A673 (cell line): ENCODE measurements around the gene SERPINB11. TPM values are rescaled to one million over a fixed set of nuclear protein-coding genes. Genes with fewer than 3 reads are reported as not detected.

Experiments
- BruUV-seq: library from RNA; stranded (reverse); fragments of 400-500 nt; replicated peaks from 2 replicates; lab custom pipeline; 2021; lab: Mats Ljungman, UMichigan
- CTCF ChIA-PET: fragments of 300-600 bp; sonication (Branson Sonifier 250); formaldehyde crosslinking; loops from one replicate; lab custom pipeline; 2022; ENCODE audit warnings: antibody characterized with exemption; lab: Charles Lee
- POLR2A ChIA-PET: fragments of 300-600 bp; sonication (Branson Sonifier 250); formaldehyde crosslinking; loops from one replicate; lab custom pipeline; 2022; ENCODE audit warnings: antibody characterized with exemption; ENCODE audit not compliant: low non-redundant PET; lab: Charles Lee
- DNase-seq: peaks from one replicate; pipeline ENCODE4 v3.0.0-alpha.2; 2015; ENCODE audit warnings: low spot score
- H3K27ac ChIP-seq: fragments of 200-600 bp; sonication (generic); 2 replicates; pipeline ENCODE4 v1.5.1; 2016; ENCODE audit warnings: mixed run types, low read depth, mild to moderate bottlenecking, mixed read lengths, antibody characterized with exemption, low read length; ENCODE audit not compliant: poor library complexity, severe bottlenecking
- H3K27me3 ChIP-seq: fragments of 200-600 bp; sonication (generic); replicated peaks from 2 replicates; pipeline ENCODE4 v1.6.1; 2017; ENCODE audit warnings: mixed run types, low read depth, mild to moderate bottlenecking, mixed read lengths, antibody characterized with exemption, low read length; ENCODE audit not compliant: insufficient read depth, poor library complexity
- H3K36me3 ChIP-seq: fragments of 200-600 bp; sonication (generic); 2 replicates; pipeline ENCODE4 v1.6.1; 2016; ENCODE audit warnings: mixed run types, mild to moderate bottlenecking, mixed read lengths, antibody characterized with exemption, low read length; ENCODE audit not compliant: insufficient read depth, poor library complexity, severe bottlenecking
- H3K4me1 ChIP-seq: fragments of 200-600 bp; sonication (generic); 2 replicates; pipeline ENCODE4 v1.6.1; 2017; ENCODE audit warnings: mixed run types, mild to moderate bottlenecking, mixed read lengths, antibody characterized with exemption, low read length; ENCODE audit not compliant: insufficient read depth, poor library complexity, severe bottlenecking
- H3K4me3 ChIP-seq: fragments of 200-600 bp; sonication (generic); 2 replicates; pipeline ENCODE4 v1.5.1; 2016; ENCODE audit warnings: low read depth, mixed run types, mild to moderate bottlenecking, mixed read lengths, low read length; ENCODE audit not compliant: poor library complexity, severe bottlenecking
- H3K9me3 ChIP-seq: fragments of 200-600 bp; sonication (generic); 2 replicates; pipeline ENCODE4 v1.6.1; 2016; ENCODE audit warnings: mixed run types, low read depth, mild to moderate bottlenecking, mixed read lengths, antibody characterized with exemption, low read length; ENCODE audit not compliant: poor library complexity, severe bottlenecking
- EZH2 ChIP-seq: fragments of 200-600 bp; sonication (generic); IDR thresholded peaks from 2 replicates; pipeline ENCODE4 v1.6.1; 2017; ENCODE audit warnings: borderline replicate concordance, low read depth, mild to moderate bottlenecking, mixed read lengths, antibody characterized with exemption, low read length; ENCODE audit not compliant: poor library complexity, severe bottlenecking
- intact Hi-C: fragments of 100-400 bp; cut with micrococcal nuclease; formaldehyde crosslinking; loops from one replicate; pipeline ENCODE4 v1.10.0; 2022; ENCODE audit not compliant: unreplicated experiment
- total RNA-seq: library from RNA; stranded (reverse); gene quantifications from 2 replicates; pipeline ENCODE4 v1.2.3, GENCODE V29; 2021
- TF ChIP-seq, protein P1 (sequence below): fragments of 300-800, 200-600 bp; sonication (generic); conservative IDR thresholded peaks from 2 replicates; pipeline ENCODE4 v1.5.1; 2017; ENCODE audit warnings: low read depth, mild to moderate bottlenecking, antibody characterized with exemption, low read length, moderate library complexity, mixed read lengths

The SERPINB11 gene
- total RNA-seq, 1 experiment from 2014 or later: not detected

DNA sequence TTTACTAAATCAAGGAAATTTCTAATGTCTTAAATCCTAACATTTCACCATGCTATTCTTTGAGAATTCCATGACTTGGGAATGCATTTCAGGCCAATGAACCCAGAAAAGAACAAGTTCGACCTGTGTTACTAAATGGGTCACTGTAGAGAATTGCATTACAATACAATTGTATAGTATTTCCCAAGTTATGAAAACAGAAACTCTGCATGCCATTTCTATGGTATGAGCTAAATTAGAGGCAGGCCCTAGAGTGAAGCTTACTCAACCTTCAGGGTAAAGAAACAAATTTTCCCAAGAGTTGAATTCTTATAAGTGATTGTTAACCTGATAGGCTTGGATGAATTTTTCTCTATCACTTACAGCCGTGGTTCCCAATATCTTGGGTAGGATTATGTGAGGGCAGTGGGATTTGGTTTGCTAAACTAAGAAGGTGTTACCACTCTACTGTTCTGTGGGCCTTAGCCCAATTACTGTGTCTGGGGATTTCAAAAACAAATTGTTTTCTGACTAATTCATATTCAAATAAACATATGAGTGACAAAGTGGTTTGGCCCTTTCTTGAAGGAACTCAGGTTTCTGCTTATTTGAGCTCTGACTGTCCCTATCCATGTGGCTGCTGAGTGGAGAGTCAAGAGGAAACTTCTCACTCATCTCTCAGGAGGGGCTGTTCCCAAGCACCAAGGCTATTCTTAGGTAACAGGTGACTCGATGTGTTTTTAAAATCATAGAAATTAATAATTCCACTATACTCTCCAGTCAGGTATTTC lies 61.3 kb downstream of the SERPINB11 start:
- H3K27me3 ChIP-seq: no peaks in the 10 kb centered on the region
- no peak overlapping the region for H3K27ac ChIP-seq
- DNase-seq: no peak
- peaks cover 5% of the 10 kb centered on the region for H3K9me3 ChIP-seq
- intact Hi-C loops: no loop called here
- POLR2A ChIA-PET: no interaction called here
- H3K4me3 ChIP-seq: no peak overlapping the region
- no peaks in the 10 kb centered on the region for H3K36me3 ChIP-seq
- no peaks in the 10 kb centered on the region for H3K4me1 ChIP-seq
- TF ChIP-seq, protein P1, sequence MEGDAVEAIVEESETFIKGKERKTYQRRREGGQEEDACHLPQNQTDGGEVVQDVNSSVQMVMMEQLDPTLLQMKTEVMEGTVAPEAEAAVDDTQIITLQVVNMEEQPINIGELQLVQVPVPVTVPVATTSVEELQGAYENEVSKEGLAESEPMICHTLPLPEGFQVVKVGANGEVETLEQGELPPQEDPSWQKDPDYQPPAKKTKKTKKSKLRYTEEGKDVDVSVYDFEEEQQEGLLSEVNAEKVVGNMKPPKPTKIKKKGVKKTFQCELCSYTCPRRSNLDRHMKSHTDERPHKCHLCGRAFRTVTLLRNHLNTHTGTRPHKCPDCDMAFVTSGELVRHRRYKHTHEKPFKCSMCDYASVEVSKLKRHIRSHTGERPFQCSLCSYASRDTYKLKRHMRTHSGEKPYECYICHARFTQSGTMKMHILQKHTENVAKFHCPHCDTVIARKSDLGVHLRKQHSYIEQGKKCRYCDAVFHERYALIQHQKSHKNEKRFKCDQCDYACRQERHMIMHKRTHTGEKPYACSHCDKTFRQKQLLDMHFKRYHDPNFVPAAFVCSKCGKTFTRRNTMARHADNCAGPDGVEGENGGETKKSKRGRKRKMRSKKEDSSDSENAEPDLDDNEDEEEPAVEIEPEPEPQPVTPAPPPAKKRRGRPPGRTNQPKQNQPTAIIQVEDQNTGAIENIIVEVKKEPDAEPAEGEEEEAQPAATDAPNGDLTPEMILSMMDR: no peak
- TF ChIP-seq EZH2: no peak
- no TSS peak for BruUV-seq
- CTCF ChIA-PET: interaction anchor here (0.6 kb wide), 1 partner anchor 63 kb away, joined by 3 read pairs; no protein-coding TSS in a partner anchor

DNA sequence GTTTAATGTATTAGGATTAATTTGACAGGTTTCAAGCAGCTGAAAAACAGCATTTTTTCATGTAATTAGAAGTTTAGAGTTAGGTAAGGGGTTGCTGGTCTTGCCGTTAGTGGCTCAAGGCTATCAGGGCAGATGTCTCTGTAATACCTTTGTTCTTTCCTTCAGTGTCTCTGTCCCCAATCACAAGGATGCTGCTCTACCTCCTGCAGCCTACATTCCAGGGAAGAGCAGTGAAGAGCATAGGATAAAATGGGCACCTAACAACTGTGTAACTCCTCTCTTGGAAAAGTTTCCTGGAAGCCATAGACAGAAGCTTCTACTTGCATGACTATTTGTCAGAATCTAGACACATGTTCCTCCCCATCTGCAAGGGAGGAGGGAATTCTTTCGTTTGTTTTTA lies 63.1 kb downstream of the SERPINB11 start:
- BruUV-seq: no TSS peak
- POLR2A ChIA-PET: interaction anchor here (0.7 kb wide), 1 partner anchor 15 kb away, joined by 3 read pairs; no protein-coding TSS in a partner anchor

More for the DNA sequence above, 63.1 kb downstream of the SERPINB11 start:
- Histone ChIP-seq H3K27me3 (no peaks in the 10 kb centered on the region), H3K9me3 (no peaks in the 10 kb centered on the region), H3K4me3 (no peak overlapping the region), H3K27ac (no peak overlapping the region), H3K4me1 (no peaks in the 10 kb centered on the region), H3K36me3 (no peaks in the 10 kb centered on the region)
- TF ChIP-seq, protein P1: no peak
- no peak for TF ChIP-seq EZH2
- DNase-seq: no peak
- intact Hi-C loops: no loop called here
- CTCF ChIA-PET: no interaction called here

Other genes with a start within 250 kb of the SERPINB11 start
- 0.11 TPM in 1 of 2 replicates, not detected in the other for gene SERPINB5, start 226.0 kb upstream of the SERPINB11 start, total RNA-seq
- not detected in 2 replicates for gene SERPINB12, start 160.6 kb upstream of the SERPINB11 start, total RNA-seq
- 0.49 and 0.50 TPM in 2 replicates for gene SERPINB13, start 115.6 kb upstream of the SERPINB11 start, total RNA-seq
- gene SERPINB4, start 58.7 kb upstream of the SERPINB11 start, total RNA-seq: not detected in 2 replicates
- not detected in 2 replicates for gene SERPINB3, start 41.1 kb upstream of the SERPINB11 start, total RNA-seq
- 12.2 and 12.8 TPM in 2 replicates for gene SERPINB7, start 72.5 kb downstream of the SERPINB11 start, total RNA-seq
- 1.7 and 2.5 TPM in 2 replicates for gene SERPINB2, start 184.7 kb downstream of the SERPINB11 start, total RNA-seq
- not detected in 2 replicates for gene SERPINB10, start 205.0 kb downstream of the SERPINB11 start, total RNA-seq
- 31.6 and 58.1 TPM in 2 replicates for gene HMSD, start 246.3 kb downstream of the SERPINB11 start, total RNA-seq